HG03432 (cell line): Measurements from ENCODE around the gene MCIDAS.
A peak's percentile ranks its signal among the peaks of the same experiment; 100 is the strongest.

Experiments
- ATAC-seq: cut with Tn5 transposase; IDR thresholded peaks from one replicate; pipeline ENCODE4 v1.9.1; 2021; ENCODE audit warnings: mild to moderate bottlenecking, moderate library complexity; ENCODE audit not compliant: unreplicated experiment

Gene MCIDAS

DNA sequence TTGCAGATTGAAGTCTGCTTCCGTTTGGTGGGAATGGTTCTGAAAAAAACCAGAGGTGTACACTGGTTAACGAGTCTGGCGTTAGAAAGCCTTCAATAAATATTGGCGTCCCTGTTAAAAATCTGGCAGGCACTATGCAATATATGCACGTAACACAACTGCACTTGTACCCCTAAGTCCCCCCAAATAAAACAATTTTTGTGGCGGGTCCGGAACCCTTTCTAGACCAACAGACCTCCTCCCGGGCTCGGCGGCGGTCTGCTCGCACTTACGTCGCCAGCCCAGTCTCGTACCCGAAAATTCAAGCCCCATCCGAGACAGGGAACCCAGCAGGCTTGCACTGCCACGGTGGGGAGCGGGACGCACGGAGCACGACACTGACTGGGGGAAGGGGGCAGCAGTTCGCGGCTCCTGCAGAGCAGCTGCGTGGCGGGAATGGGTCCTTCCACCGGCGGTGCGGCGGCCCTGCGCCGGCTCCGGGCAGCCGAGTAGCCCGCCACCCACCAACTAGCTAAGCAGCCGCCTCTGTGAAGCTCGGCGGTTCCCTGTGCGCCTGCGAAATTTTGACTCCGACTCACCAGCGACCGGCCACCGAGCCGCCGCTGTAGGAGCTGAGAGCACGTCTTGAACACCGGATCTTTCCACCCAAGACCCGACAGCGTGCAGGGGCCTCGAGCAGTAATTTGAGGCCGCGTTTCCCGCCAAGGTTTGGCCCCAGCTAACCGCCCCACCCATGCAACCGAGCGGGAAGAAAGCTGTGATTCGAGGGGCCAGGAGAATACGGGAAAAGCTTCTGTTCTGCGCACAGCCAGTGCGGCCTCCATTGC, 3.9 kb downstream of the MCIDAS start:
- ATAC-seq = no peak

DNA sequence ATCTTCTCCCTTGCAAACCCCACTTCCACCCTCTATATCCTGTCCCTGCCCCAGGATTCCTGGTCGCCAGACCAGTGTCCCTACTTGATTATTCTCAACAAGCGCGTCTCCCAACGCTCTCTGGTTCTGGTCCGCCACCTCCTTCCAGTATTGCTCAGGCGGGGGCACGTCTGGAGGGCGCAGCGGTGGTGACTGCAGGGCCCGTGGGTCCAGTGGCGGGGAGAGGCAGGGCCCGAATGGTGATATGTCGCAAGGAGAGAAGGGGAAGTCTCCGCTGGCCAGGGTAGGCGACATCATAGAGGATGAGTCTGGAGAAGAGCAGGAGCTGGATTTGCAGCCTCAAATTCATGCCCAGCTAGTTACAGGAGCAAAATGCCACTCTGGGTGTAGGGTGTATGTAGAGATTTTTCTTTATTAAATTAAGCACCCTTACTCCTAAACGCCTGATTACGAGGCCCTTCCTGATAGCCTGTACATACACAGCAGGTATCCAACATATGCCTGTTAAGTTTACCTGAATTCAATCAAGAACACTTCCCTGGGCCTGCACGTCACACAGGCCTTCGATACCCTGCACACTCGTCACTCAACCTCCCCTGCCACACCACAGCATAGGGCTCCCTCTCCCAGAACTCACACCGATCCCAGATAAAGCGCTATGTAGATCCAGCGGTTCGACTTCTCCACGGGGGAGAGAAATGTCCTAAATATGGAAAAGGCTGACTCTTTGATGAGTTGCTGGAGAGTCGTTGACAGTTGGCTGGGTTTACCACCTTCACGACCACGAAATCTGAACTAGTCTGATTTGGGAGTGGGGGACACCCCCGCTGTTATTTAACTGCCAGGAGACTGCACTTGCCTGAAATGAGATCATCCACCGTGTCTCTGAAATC, 4.8 kb downstream of the MCIDAS start:
- ATAC-seq = no peak

GRCh38 chr5:55220433-55221185, 6.5 kb downstream of the MCIDAS start:
- ATAC-seq = no peak

- ATAC-seq = no peak
Observed at GRCh38 chr5:55219770-55220169, 7.3 kb downstream of the MCIDAS start.

DNA sequence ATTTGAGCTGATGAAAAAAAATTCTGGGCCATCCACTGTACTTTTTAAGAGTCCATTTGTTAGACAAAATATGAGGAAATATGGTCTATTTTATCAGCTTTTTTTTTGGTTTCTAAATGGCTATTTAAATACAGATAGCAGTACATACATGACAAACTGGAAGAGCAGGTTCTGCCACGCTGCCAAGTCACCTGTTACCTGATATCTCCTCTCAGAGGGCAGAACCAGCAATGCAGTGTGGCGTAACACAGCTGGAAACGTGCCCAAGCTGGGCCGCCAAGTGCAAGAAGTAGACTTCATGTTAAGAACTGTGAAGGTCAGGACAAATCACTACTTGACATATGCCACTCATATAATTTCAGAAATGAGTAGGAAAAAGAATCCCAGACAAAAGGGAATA, 8.1 kb downstream of the MCIDAS start:
- ATAC-seq = no peak

- no peak for ATAC-seq
Observed at GRCh38 chr5:55211184-55211874, 15.8 kb downstream of the MCIDAS start.

DNA sequence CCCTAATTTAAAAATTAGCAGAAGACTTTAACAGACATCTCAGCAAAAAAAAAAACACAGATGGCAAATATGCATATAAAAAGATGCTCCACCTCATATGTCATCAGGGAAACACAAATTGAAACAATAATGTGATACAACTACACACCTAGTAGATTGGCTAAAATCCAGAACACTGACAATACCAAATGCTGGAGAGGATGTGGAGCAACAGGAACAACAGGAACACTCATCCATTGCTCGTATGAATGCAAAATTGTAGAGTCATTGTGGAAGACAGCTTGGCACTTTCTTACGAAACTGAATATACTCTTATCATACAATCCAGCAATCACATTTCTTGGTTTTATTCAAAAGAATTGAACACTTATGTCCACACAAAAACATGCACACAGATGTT, 22.1 kb downstream of the MCIDAS start:
- ATAC-seq = no peak

- ATAC-seq = no peak
Observed at GRCh38 chr5:55191165-55191564, 36.0 kb downstream of the MCIDAS start.

GRCh38 chr5:55188656-55189540, 38.2 kb downstream of the MCIDAS start:
- no peak for ATAC-seq

DNA sequence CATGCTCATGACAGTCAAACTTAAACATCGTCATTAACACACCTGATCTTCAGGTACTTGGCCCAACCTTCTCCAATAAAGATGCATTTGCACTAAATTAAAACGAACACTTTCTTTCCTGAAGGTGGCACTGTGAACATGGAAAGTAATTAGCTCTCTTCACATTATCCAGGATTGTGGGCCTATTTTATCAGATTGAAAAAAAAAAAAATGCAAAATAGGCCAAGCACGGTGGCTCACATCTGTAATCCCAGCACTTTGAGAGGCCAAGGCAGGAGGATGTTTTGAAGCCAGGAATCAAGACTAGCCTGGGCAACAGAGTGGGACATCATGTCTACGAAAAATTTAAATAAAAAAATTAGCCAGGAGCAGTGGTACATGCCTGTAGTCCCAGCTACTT, 39.7 kb downstream of the MCIDAS start:
- no peak for ATAC-seq

- ATAC-seq = no peak
Observed at GRCh38 chr5:55180016-55180415, 47.1 kb downstream of the MCIDAS start.

DNA sequence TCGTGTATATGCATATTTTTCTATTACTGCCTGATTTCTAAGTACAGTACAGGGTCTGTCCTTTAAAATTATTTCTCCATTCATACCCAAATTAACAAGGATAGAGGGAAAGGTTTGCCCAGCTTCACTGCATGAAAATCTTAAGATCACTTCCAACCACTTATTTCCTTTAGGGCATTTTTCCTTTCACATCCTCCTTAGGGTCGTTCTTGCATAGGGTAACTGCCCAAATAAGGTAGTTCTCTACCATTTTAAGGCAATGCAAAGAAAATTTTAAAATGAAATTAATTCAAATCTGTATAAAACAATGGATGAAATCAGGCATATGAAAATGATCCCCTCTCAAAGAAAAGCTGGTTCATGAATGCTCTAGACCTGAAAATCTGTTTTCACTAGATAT, 50.0 kb downstream of the MCIDAS start:
- no peak for ATAC-seq

GRCh38 chr5:55176176-55176818, 50.8 kb downstream of the MCIDAS start:
- no peak for ATAC-seq

DNA sequence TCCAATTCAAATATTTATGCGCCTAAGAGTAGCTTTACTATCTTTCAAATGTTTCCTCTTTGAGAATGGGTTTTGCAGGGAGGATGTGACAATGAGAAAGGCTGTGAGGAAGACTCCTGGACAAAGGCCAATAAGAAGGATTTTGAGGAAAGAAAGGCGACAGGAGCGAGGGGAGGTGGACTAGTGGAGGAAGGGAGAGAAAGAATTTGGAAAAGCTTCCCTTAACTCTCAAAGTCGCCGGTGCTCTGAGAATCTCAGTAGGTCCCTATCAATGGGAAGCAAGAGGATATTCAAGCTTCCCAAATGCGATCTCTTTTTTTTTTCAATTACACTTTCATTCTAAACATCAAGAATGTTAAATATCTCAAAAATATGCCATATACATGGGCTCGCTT, 51.3 kb downstream of the MCIDAS start:
- ATAC-seq = no peak

GRCh38 chr5:55173687-55174230, 53.4 kb downstream of the MCIDAS start:
- peak; percentile 15 for ATAC-seq

- peak; percentile 94 for ATAC-seq
Observed at GRCh38 chr5:55172937-55173686, 54.0 kb downstream of the MCIDAS start, which contains the start of gene CDC20B. CDC20B (minus strand) TSS chr5:55173177; CDS start chr5:55173000, 177 bp downstream.

- ATAC-seq = peak; percentile 52
Observed at GRCh38 chr5:55172051-55172899, 54.8 kb downstream of the MCIDAS start.
